Left ventricle myocardium inferior (tissue), 1 donor: Measurements from ENCODE around the gene ESPNL. TPM values are rescaled to one million over a fixed set of nuclear protein-coding genes. Genes with fewer than 3 reads are reported as not detected.

Experiments
- DNase-seq: peaks from one replicate; pipeline ENCODE4 v3.0.0-alpha.2; 2020
- H3K27ac ChIP-seq: fragments of 200-600 bp; replicated peaks from 2 replicates; pipeline ENCODE4 v1.8.0; 2021
- H3K27me3 ChIP-seq: fragments of 200-600 bp; 2 replicates; pipeline ENCODE4 v1.8.0; 2021; ENCODE audit warnings: low read depth
- H3K36me3 ChIP-seq: fragments of 200-600 bp; 2 replicates; pipeline ENCODE4 v1.8.0; 2021
- H3K4me1 ChIP-seq: fragments of 200-600 bp; 2 replicates; pipeline ENCODE4 v1.8.0; 2021
- H3K4me3 ChIP-seq: fragments of 200-600 bp; 2 replicates; pipeline ENCODE4 v1.8.0; 2021; ENCODE audit warnings: mild to moderate bottlenecking, moderate library complexity
- H3K9me3 ChIP-seq: fragments of 200-600 bp; replicated peaks from 2 replicates; pipeline ENCODE4 v1.8.0; 2021
- intact Hi-C: fragments of 100-400 bp; cut with micrococcal nuclease; formaldehyde crosslinking; loops from one replicate; pipeline ENCODE4 v1.11.0; 2022
- total RNA-seq: library from RNA; stranded (reverse); fragmentation: NEBNext Ultra II Directional; extraction: Animal tissue kit (Norgen Biotek cat#: 25700); gene quantifications from one replicate; pipeline ENCODE4 v1.2.1, GENCODE V29; 2021
- TF ChIP-seq, protein P1 (sequence below): fragments of 200-600 bp; IDR thresholded peaks from 2 replicates; pipeline ENCODE4 v1.8.0; 2021; ENCODE audit warnings: antibody characterized with exemption, mild to moderate bottlenecking, borderline replicate concordance
- donor health status: DM: no; HTN: yes; CAD: no; lungs with severe emphysema.

The ESPNL gene
- total RNA-seq, 1 donor from 2014 or later = not detected

GRCh38 chr2:238163481-238164198 lies 63.5 kb downstream of the ESPNL start:
- no peaks in the 10 kb centered on the region for H3K9me3 ChIP-seq
- TF ChIP-seq, protein P1, sequence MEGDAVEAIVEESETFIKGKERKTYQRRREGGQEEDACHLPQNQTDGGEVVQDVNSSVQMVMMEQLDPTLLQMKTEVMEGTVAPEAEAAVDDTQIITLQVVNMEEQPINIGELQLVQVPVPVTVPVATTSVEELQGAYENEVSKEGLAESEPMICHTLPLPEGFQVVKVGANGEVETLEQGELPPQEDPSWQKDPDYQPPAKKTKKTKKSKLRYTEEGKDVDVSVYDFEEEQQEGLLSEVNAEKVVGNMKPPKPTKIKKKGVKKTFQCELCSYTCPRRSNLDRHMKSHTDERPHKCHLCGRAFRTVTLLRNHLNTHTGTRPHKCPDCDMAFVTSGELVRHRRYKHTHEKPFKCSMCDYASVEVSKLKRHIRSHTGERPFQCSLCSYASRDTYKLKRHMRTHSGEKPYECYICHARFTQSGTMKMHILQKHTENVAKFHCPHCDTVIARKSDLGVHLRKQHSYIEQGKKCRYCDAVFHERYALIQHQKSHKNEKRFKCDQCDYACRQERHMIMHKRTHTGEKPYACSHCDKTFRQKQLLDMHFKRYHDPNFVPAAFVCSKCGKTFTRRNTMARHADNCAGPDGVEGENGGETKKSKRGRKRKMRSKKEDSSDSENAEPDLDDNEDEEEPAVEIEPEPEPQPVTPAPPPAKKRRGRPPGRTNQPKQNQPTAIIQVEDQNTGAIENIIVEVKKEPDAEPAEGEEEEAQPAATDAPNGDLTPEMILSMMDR = no peak
- no peak overlapping the region for H3K27ac ChIP-seq
- intact Hi-C loops = no loop called here
- peaks cover 61% of the 10 kb centered on the region for H3K27me3 ChIP-seq
- peaks cover 28% of the 10 kb centered on the region for H3K4me1 ChIP-seq
- DNase-seq = peak; percentile 13
- peaks cover 10% of the 10 kb centered on the region for H3K36me3 ChIP-seq
- H3K4me3 ChIP-seq = peak overlapping the region; percentile 50

GRCh38 chr2:238164906-238165287 lies 64.8 kb downstream of the ESPNL start:
- peaks cover 50% of the 10 kb centered on the region for H3K27me3 ChIP-seq
- DNase-seq = no peak
- no peaks in the 10 kb centered on the region for H3K9me3 ChIP-seq
- H3K4me1 ChIP-seq = peaks cover 30% of the 10 kb centered on the region
- no peak overlapping the region for H3K4me3 ChIP-seq
- no peak overlapping the region for H3K27ac ChIP-seq
- H3K36me3 ChIP-seq = peaks cover 22% of the 10 kb centered on the region
- intact Hi-C loops = no loop called here
- TF ChIP-seq, protein P1 = no peak

GRCh38 chr2:238165288-238165921 lies 65.3 kb downstream of the ESPNL start:
- no peaks in the 10 kb centered on the region for H3K9me3 ChIP-seq
- peaks cover 27% of the 10 kb centered on the region for H3K36me3 ChIP-seq
- TF ChIP-seq, protein P1 = no peak
- no peak overlapping the region for H3K4me3 ChIP-seq
- H3K27me3 ChIP-seq = peaks cover 45% of the 10 kb centered on the region
- no peak overlapping the region for H3K27ac ChIP-seq
- intact Hi-C loops = no loop called here
- DNase-seq = no peak
- peaks cover 30% of the 10 kb centered on the region for H3K4me1 ChIP-seq

DNA sequence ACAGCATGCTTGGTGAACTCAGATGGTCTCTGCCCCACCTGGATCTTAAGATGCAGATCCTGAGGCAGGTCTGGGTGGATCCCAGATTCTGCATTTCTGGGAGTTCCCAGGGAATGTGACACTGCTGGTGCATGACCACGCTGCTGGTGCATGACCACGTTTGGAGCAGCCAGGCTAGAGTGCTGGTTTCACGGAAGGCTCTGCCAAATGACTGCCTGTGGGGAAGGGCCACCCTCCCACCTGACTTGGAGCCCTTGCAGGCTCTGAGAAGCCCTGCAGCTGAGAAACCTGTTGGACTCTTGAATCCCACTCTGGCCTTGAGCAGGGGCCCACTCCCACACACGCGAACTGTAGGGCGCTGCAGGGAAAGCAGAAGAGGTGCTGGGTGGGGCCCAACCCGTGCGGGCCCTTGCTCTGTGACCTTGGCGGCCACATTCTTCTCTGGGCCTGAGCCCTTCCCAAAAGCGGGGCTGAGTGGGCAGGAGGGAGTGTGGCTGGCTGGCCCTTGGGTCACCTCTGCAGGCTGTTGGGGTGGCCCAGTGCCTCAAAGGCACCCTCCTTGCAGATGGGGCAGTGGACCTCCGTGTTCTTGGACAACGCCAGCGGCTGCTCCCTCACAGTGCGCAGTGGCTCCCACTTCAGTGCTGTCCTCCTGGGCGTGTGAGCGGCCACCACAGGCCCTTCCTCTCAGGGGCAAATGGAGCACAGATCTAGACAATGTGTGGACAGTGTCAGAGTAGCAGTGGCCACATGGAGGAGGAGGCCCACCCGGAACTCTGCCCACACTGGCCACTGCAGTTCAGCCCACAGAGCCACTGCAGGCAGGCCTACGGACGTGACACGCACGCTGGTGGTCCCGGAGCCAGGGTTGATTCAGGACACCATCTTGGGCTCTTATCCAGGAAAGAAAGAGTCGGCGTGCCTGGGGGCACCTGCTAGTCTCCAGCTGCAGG lies 66.5 kb downstream of the ESPNL start:
- Histone ChIP-seq H3K36me3 (peaks cover 39% of the 10 kb centered on the region), H3K27me3 (peaks cover 34% of the 10 kb centered on the region), H3K4me1 (peaks cover 27% of the 10 kb centered on the region), H3K4me3 (no peak overlapping the region), H3K27ac (no peak overlapping the region), H3K9me3 (no peaks in the 10 kb centered on the region)
- TF ChIP-seq, protein P1 = no peak
- intact Hi-C loops = no loop called here
- peak; percentile 12 for DNase-seq

- peaks cover 27% of the 10 kb centered on the region for H3K27me3 ChIP-seq
- no peaks in the 10 kb centered on the region for H3K9me3 ChIP-seq
- H3K36me3 ChIP-seq = peaks cover 46% of the 10 kb centered on the region
- no peak for DNase-seq
- peaks cover 27% of the 10 kb centered on the region for H3K4me1 ChIP-seq
- intact Hi-C loops = no loop called here
- no peak overlapping the region for H3K27ac ChIP-seq
- TF ChIP-seq, protein P1 = no peak
- no peak overlapping the region for H3K4me3 ChIP-seq
Measured at GRCh38 chr2:238167344-238167715, 67.2 kb downstream of the ESPNL start.
